Lower leg skin (tissue), 3 donors: ENCODE results near the gene CNNM2.

Experiments used
- POLR2A ChIP-seq, 2 donors: fragments of 450-650 bp; IDR thresholded peaks; one replicate each; pipeline ENCODE4 v1.6.1; 2016 to 2017; ENCODE audit warnings: antibody characterized with exemption in 2 of 2, mild to moderate bottlenecking in 1 of 2, moderate library complexity in 1 of 2
- TF ChIP-seq, protein P1 (sequence below), 3 donors: fragments of 450-650 bp; IDR thresholded peaks; one replicate each; pipeline ENCODE4 v1.5.1; 2016; ENCODE audit warnings: antibody characterized with exemption in 3 of 3, mild to moderate bottlenecking in 3 of 3, moderate library complexity in 2 of 3

DNA sequence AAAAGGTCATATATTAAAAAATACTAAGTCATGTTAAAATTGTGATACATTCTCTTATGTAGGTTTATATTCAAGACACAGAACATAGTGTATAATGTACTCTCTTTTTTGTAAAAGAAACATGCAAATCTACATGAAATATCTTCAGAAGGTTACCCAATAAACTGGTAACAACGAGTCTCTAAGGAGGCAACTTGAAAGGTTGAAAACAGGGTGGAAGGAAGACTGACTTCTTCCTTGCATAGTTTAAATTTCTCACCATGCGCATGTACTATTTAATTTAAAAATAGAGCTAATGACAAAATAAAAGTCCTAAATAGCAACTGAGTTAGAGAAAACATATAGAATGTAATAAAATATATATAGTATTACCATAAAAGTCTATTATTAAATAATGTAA lies 142.5 kb downstream of the CNNM2 start:
- TF ChIP-seq, protein P1, sequence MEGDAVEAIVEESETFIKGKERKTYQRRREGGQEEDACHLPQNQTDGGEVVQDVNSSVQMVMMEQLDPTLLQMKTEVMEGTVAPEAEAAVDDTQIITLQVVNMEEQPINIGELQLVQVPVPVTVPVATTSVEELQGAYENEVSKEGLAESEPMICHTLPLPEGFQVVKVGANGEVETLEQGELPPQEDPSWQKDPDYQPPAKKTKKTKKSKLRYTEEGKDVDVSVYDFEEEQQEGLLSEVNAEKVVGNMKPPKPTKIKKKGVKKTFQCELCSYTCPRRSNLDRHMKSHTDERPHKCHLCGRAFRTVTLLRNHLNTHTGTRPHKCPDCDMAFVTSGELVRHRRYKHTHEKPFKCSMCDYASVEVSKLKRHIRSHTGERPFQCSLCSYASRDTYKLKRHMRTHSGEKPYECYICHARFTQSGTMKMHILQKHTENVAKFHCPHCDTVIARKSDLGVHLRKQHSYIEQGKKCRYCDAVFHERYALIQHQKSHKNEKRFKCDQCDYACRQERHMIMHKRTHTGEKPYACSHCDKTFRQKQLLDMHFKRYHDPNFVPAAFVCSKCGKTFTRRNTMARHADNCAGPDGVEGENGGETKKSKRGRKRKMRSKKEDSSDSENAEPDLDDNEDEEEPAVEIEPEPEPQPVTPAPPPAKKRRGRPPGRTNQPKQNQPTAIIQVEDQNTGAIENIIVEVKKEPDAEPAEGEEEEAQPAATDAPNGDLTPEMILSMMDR (IDR thresholded peaks at IDR 0.05): no peak
- no peak for TF ChIP-seq POLR2A (IDR thresholded peaks at IDR 0.05)
